Activated CD4-positive, alpha-beta T cell treated with anti-CD3 and anti-CD28 coated beads, Interleukin-2, amount 50 U/mL, for 24 hours (primary cell): ENCODE results near the gene JPT2.
A peak's percentile ranks its signal among the peaks of the same experiment; 100 is the strongest.

Experiments used
- DNase-seq, 2 donors: peaks; one replicate each; pipeline ENCODE4 v3.0.0-alpha.2; 2020; ENCODE audit warnings: low read depth in 1 of 2, low spot score in 1 of 2

JPT2 gene, protein sequence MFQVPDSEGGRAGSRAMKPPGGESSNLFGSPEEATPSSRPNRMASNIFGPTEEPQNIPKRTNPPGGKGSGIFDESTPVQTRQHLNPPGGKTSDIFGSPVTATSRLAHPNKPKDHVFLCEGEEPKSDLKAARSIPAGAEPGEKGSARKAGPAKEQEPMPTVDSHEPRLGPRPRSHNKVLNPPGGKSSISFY

DNA sequence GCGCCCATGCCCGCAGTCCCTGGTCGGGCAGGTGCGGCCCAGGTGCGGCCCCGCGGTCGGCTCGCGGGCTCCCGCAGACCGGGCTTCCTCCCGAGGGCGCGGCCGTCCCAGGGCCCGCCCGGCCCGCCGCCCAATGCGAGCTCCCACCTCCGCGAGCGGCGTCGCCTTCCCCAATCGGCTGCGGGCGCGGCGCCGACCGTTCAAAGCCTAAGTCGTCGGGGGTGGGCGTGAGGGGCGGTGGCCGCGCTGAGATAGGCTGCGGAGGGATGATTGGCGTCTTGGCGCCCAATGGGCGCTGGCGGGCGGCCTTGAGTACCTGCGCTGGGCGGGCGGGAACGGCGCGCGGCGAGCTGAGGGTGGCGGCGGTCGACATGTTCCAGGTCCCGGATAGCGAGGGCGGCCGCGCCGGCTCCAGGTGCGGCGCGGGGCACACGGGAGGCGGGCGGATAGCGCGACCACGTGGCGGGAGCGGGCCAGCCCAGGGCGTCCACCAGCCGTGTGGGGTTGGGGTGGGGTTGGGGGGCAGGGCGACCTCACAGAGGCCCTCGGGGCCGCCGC, at the start of gene JPT2:
Gene JPT2, plus strand, starts transcription at position 338 of the 558 bp plus-strand sequence. Its CDS starts 34 bp downstream, at position 372.
- DNase-seq = peak; percentile 91 to 93

GRCh38 chr16:1630450-1631213, 47.4 kb upstream of the JPT2 start:
- DNase-seq = no peak

GRCh38 chr16:1631230-1631629, 46.8 kb upstream of the JPT2 start:
- no peak for DNase-seq

DNA sequence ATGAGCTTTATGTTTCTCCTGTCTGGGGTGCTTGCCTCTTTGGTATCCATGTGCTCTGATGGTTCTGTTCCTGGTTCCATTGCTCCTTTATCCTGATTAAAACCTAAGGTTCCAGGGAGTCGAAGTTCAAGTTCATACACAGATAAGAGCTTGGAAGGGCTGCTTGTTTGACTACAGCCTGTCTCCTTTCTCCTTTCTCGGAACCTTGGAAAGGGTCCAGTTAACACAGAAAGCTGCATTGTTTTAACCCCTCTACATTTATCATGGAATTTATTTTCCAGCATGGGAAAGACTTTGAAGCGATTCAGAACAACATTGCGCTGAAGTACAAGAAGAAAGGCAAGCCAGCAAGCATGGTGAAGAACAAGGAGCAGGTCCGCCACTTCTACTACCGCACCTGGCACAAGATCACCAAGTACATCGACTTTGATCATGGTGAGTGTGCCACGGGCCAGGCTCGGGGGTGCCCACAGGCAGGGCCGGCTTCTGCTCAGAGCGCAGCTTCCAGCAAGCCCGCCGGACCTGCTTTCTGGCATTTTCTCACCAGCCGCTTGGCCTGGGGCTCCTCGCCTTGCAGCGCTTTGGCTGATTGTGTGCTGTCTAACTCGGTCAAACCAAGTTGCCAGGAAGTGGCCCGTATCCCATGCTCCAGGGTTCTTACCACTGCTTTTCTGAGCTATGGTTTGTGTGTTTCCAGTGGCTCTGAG, 46.0 kb upstream of the JPT2 start:
- DNase-seq = no peak

GRCh38 chr16:1632638-1632970, 45.5 kb upstream of the JPT2 start:
- no peak for DNase-seq

GRCh38 chr16:1633310-1633709, 44.8 kb upstream of the JPT2 start:
- no peak for DNase-seq

- no peak for DNase-seq
Observed at GRCh38 chr16:1634541-1634940, 43.5 kb upstream of the JPT2 start.

DNA sequence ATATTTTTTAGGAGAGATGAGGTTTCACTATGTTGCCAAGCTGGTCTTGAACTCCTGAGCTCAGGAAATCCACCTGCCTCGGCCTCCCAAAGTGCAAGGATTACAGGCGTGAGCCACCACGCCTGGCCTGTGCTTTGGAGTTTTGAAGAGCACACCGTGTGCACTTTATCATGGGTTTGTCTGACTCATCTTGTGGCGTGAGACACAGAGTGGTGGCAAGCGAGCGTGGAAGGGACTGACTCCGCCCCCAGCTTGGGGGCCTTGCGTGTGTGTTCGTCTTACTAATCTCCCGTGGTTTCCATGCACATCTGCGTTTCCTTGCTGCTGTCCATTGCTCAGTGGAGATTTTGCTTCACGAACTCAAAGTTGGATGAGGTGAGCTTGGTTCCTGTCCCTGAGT, 43.0 kb upstream of the JPT2 start:
- DNase-seq = no peak

GRCh38 chr16:1637526-1637925, 40.6 kb upstream of the JPT2 start:
- DNase-seq = no peak

DNA sequence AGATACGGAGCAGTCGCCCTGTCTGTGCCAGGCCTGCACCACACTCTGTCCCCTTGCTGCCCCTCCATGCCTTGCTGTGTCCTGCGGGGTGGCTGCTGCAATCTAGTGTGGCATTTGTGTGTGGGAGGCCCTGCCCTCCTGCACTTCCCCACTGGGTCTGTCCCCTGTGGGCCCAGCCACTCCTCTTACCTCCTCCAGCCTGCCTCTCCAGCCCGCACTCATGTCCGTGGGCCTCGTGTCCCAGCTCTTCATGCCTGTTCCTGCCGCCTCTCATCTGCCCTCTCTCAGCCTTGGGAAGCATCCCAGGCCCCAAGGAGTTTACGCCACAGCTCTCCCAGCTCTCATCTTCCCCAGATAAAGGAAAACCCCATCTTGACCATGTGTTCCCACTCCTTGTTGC, 39.3 kb upstream of the JPT2 start:
- no peak for DNase-seq

GRCh38 chr16:1639282-1639681, 38.8 kb upstream of the JPT2 start:
- no peak for DNase-seq

DNA sequence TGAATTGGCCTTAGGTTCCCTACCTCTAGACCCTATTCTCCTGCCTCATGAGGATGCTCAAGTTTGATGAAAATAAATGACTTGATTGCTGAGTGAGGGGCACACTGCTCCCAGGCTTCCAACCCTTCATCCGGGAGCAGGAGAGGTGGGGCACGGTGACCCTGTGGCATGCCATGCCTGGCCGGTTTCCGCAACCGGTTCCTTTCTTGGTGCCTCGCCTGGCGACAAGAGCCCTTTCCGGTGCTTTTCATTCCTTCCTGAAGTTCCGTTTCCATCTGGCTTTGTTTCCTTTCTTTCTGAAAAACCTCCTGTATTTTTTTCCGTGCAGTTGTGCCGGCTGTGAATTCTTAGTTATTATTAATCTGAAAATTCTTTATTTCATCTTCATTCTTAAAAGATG, 38.2 kb upstream of the JPT2 start:
- DNase-seq = no peak

DNA sequence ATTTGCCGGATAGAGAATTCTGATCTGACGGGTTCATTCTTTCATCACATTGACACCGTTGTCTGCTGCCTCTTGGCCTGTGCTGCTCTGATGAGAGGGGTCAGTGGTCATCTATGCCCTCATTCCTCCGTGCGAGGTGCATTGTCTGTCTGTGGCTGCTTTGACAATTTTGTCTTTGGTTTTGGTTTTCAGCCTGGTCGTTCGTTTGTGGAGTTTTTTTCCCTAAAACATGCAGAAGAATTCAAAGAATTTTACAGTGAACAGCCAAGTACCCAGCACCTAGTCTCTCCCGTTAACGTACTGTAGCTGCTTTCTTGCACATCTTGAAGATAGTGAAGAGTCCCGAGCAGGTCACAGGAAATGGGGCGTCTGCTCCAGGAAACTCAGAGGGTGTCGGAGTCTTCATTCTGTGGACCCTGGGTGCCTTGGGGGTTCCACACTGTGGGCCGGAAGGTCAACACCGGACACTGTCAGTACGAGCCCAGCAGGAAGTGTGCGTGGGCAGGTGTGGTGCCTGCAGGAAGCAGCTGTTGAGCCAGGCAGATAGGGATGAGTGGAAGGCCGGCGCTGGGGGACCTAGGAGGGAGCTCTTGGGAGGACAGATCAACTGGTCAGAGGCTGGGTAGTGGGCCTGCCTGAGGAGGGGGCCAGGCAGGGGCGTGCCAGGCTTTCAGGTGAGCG, 37.7 kb upstream of the JPT2 start:
- no peak for DNase-seq

GRCh38 chr16:1641261-1641660, 36.8 kb upstream of the JPT2 start:
- no peak for DNase-seq

GRCh38 chr16:1642148-1642547, 35.9 kb upstream of the JPT2 start:
- no peak for DNase-seq

DNA sequence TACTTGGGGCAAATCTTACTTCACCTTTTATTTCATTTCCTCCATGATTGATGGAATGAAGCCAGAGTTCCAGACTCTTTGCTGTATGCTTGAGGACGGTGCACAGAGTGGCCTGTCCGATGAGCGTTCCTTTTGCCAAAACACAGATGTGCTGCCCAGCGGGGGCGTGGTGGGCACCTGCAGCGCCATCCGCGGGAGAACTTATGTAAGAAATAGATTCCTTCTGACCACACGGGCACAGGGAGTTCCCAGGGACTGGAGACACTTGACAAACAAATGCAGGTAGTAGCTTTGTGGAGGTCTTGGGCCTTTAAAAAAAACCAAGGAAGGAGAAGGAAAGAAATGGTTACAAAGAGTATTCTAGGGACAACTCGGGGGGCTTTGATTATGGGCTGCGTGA, 35.3 kb upstream of the JPT2 start:
- no peak for DNase-seq

DNA sequence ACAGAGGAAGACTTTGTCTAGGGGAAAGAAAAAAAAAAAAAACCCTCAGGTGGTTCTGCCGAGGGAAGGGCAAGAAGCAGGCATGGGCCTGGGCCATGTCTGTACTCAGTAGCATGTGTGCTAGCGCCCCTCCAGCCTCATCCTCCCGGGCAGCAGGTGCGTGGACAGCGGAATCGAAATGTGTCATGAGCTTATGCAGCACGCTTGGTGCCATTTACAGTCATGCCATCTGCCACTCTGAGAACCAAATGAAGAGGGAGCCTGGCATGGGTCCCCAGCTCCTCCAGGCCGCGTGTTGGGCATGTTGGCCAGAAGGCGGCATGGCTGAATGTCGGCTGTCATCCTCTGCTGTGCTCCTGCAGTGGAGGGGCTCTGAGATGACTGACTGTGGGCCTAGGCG, 34.6 kb upstream of the JPT2 start:
- no peak for DNase-seq

DNA sequence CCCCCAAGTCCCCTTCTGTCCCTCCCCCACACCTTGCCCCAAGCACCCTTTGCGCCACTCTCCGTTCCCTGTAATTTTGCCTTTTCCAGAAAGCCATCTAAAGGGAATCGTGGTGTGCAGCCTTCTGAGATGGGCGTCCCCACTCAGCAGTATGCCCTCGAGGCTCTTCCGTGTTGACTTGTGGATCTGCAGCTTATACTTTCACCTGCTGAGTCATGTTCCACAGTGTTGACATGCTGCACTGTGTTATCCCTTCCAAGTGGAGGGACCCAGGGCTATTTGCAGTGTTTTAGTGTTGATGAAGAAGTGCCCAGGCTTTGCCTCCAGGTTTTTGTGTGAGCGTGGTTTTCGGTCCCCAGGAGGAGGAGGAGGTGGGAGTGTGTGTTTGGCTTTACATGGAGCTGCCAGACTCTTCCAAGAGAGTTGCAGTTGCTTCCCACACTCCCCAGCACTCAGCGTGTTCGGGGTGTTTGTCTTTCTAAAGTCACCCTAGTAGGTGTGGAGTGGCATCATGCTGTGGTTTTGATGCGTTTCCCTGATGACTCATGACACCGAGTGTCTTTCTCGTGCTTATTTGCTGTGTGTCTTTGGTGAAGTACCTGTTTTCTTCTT, 32.1 kb upstream of the JPT2 start:
- peak; percentile 3 to 30 for DNase-seq

DNA sequence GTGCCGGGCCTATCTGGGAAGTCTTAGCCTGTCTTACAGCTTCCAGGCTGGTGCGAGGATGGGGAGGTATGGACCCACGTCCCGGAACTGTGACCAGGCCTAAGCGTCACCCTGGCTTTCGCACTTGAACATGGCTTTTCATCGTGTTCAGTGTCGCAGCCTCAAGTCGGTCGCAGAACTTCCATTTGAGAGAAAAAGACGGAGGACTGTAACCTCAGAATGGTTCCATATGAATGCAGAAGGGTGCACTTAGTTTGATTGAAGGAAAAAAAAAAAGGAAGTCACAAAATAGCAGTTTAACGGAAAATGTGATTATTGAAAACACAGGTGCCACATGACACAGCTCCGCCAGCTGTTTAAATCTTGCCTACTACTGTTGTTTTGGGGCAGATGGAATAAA, 30.2 kb upstream of the JPT2 start:
- DNase-seq = no peak

DNA sequence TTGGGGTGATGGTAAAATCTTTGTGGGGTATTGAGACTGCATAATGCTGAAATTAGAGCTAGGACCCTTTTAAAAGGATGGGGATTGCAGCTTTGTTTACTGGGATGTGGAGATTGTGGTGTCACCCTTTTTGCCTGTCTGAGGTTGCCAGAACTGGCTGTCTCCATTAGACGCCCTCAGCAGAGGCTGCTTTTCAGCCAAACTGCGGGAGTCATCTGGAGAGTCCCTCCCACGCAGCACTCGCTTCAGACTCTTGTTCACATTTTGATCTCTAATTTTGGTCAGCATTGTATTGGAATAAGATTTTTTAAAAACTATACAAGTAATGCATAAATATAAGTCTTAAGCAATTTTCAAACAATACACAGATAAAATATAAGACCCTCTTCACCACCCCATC, 27.9 kb upstream of the JPT2 start:
- no peak for DNase-seq
